A204.1 (cell line): ENCODE measurements around the gene MAD1L1.
"Not testable (repeated sequence)": the region's sequence is repeated elsewhere in the genome, so short reads cannot be mapped to it uniquely, and the experiment has no call there.

Source experiments
- FAIRE-seq: peaks from 2 replicates; lab custom pipeline; 2012; peaks lifted over from hg19 to GRCh38; lab: Jason Lieb, UNC

Gene MAD1L1

GRCh38 chr7:2232766-2233520 is at the start of gene MAD1L1:
Gene MAD1L1, minus strand, starts transcription at chr7:2232945. Its CDS starts 2,812 bp downstream, at chr7:2230133.
- no peak for FAIRE-seq

GRCh38 chr7:2282185-2282751 is 49.5 kb upstream of the MAD1L1 start:
- FAIRE-seq: no peak

GRCh38 chr7:2281541-2281940 is 48.8 kb upstream of the MAD1L1 start:
- no peak for FAIRE-seq

GRCh38 chr7:2280424-2280823 is 47.7 kb upstream of the MAD1L1 start:
- no peak for FAIRE-seq

GRCh38 chr7:2279896-2280295 is 47.2 kb upstream of the MAD1L1 start:
- no peak for FAIRE-seq

- no peak for FAIRE-seq
Observed at GRCh38 chr7:2278026-2278425, 45.3 kb upstream of the MAD1L1 start.

- no peak for FAIRE-seq
Observed at GRCh38 chr7:2276107-2276506, 43.4 kb upstream of the MAD1L1 start.

- no peak for FAIRE-seq
Observed at GRCh38 chr7:2275101-2275500, 42.4 kb upstream of the MAD1L1 start.

- FAIRE-seq: no peak
Observed at GRCh38 chr7:2274666-2275065, 41.9 kb upstream of the MAD1L1 start.

- no peak for FAIRE-seq
Observed at GRCh38 chr7:2273866-2274265, 41.1 kb upstream of the MAD1L1 start.

- FAIRE-seq: no peak
Observed at GRCh38 chr7:2272031-2272430, 39.3 kb upstream of the MAD1L1 start.

- FAIRE-seq: no peak
Observed at GRCh38 chr7:2271273-2272026, 38.7 kb upstream of the MAD1L1 start.

GRCh38 chr7:2270495-2270894 is 37.8 kb upstream of the MAD1L1 start:
- no peak for FAIRE-seq

GRCh38 chr7:2269991-2270460 is 37.3 kb upstream of the MAD1L1 start:
- no peak for FAIRE-seq

- FAIRE-seq: not testable (repeated sequence)
Observed at GRCh38 chr7:2269089-2269990, 36.6 kb upstream of the MAD1L1 start.

GRCh38 chr7:2266911-2267310 is 34.2 kb upstream of the MAD1L1 start:
- FAIRE-seq: no peak

GRCh38 chr7:2264158-2264557 is 31.4 kb upstream of the MAD1L1 start:
- FAIRE-seq: no peak

GRCh38 chr7:2263176-2263575 is 30.4 kb upstream of the MAD1L1 start:
- FAIRE-seq: no peak

GRCh38 chr7:2261611-2262010 is 28.9 kb upstream of the MAD1L1 start:
- FAIRE-seq: no peak

GRCh38 chr7:2260820-2261219 is 28.1 kb upstream of the MAD1L1 start:
- no peak for FAIRE-seq

- no peak for FAIRE-seq
Observed at GRCh38 chr7:2259480-2259879, 26.7 kb upstream of the MAD1L1 start.

GRCh38 chr7:2258661-2259365 is 26.1 kb upstream of the MAD1L1 start:
- no peak for FAIRE-seq
